HG03565 (cell line): ENCODE data around the gene MOB4.
"Not testable (repeated sequence)": the region's sequence is repeated elsewhere in the genome, so short reads cannot be mapped to it uniquely, and the experiment has no call there.

Experiments used
- ATAC-seq: cut with Tn5 transposase; IDR thresholded peaks from one replicate; pipeline ENCODE4 v1.9.1; 2021; ENCODE audit warnings: mild to moderate bottlenecking, moderate library complexity; ENCODE audit not compliant: unreplicated experiment

MOB4 gene

GRCh38 chr2:197587255-197587654, 71.4 kb downstream of the MOB4 start:
- ATAC-seq: not testable (repeated sequence)

- ATAC-seq: no peak
Observed at GRCh38 chr2:197591339-197592072, 75.6 kb downstream of the MOB4 start.

GRCh38 chr2:197596766-197597165, 80.9 kb downstream of the MOB4 start:
- ATAC-seq: no peak

- no peak for ATAC-seq
Observed at GRCh38 chr2:197597166-197597565, 81.3 kb downstream of the MOB4 start.

- no peak for ATAC-seq
Observed at GRCh38 chr2:197598450-197598849, 82.6 kb downstream of the MOB4 start.

GRCh38 chr2:197599285-197599965, 83.6 kb downstream of the MOB4 start:
- peak; percentile 41 for ATAC-seq

- ATAC-seq: no peak
Observed at GRCh38 chr2:197600306-197600705, 84.4 kb downstream of the MOB4 start.

- no peak for ATAC-seq
Observed at GRCh38 chr2:197601726-197602125, 85.9 kb downstream of the MOB4 start.
